Stimulated activated CD4-positive, alpha-beta T cell treated with anti-CD3 and anti-CD28 coated beads, TNF-alpha, amount 100 ng/mL, for 1 hour (primary cell): ENCODE results near the gene TMTC3.

Source experiments
- DNase-seq, 3 donors: peaks; one replicate each; pipeline ENCODE4 v3.0.0-alpha.2; 2020; ENCODE audit warnings: low read depth in 3 of 3, low spot score in 1 of 3

Gene TMTC3

DNA sequence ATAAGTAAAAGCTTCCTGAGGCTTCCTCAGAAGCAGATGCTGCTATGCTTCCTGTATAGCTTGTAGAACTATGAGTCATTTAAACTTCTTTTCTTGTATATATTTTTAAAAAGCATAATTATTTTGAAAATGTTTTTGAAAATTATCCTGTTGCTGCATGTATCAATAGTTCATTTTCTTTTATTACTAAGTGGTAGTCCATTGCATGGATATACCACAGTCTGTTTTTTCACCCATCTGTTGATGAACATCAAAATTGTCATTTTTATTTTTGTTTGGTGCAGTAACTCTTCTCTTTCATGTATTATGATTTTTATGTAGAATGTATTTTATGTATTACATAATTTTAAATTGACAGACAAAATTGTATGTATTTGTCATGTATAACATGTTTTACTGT is 81.4 kb downstream of the TMTC3 start:
- DNase-seq, result no peak

DNA sequence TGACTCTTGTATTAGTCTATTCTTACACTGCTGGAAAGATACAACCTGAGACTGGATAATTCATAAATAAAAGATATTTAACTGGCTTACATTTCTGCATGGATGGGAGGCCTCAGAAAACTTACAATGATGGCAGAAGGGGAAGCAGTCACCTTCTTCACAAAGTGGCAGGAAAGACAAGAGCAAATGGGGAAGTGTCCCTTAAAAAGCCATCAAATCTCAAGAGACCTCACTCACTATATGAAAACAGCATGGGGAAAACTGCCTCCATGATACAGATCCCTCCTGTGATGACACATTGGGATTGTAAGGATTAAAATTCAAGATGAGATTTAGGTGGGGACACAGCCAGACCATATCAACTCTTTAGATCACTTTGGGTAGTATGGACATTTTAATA is 83.7 kb downstream of the TMTC3 start:
- DNase-seq, result no peak

DNA sequence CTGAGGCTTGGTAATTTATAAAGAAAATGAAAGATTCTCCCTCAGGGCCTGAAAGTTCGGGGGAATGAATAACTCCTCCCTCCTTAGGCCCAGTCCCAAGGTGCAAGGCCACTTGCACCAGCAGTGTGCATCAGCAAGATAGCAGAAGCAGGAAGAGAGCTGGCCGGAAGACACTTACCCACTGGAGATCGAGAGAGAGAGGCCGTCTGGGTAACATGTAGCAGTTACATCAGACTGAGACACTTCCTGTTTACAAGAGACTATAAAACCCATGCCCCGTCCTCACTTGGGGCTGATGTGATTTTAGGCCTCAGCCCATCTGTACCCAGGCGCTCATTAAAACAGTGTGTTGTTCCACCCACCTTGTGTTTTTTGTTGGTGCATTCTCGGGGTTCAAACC is 85.2 kb downstream of the TMTC3 start:
- no peak for DNase-seq

DNA sequence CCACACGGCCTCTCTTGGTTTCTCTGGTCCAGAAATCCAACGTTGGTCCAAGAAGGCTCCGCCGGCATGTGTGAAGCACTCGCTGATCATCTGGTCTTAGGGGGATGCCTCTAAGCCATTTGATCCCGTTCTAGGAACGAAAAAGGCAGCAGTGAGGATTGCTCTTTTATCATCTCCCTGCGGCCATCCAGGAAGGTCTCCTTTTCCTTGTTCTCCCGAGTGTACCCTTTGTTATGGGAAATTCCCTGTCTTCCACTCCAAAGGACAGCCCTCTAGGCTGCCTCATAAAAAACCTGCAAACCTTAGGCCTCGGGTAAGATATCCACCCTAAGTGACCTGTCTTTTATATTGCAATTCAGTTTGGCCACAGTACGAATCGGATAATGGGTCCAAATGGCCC is 85.8 kb downstream of the TMTC3 start:
- DNase-seq, result no peak

- no peak for DNase-seq
Observed at GRCh38 chr12:88228720-88229119, 86.6 kb downstream of the TMTC3 start.

DNA sequence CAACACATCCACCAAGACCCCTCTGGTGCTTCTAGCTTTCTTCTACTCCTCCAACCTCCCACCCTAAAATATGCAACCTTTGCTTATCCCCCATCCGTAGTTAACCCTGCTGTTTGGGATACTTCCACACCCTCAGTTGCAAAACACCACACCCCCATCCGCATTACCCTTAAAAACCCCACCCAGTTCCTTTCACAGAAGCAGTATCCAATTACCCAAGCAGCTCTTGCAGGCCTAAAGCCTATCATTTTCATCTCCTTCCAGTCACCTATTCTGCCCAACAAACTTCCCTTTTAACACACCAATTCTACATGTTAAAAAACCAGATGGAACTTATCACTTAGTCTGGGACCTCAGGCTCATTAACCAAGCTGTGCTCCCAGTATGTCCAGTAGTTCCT is 88.2 kb downstream of the TMTC3 start:
- DNase-seq, result no peak

GRCh38 chr12:88235183-88235833 is 93.2 kb downstream of the TMTC3 start:
- no peak for DNase-seq

DNA sequence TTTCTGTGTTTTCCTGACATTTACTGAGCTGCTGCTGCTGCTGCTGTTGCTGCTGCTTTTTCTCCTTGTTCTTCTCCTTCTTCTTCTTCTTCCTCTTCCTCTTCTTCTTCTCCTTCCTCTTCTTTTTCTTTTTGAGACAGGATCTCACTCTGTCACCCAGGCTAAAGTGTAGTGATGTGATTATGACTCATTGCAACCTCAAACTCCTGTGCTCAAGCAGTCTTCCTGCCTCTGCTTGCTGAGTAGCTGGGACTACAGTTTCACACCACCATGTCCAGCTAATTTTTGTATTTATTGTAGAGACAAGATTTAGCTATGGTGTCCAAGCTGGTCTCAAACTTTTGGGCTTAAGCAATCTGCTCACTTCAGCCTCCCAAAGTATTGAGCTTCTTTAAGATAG is 95.8 kb downstream of the TMTC3 start:
- no peak for DNase-seq

DNA sequence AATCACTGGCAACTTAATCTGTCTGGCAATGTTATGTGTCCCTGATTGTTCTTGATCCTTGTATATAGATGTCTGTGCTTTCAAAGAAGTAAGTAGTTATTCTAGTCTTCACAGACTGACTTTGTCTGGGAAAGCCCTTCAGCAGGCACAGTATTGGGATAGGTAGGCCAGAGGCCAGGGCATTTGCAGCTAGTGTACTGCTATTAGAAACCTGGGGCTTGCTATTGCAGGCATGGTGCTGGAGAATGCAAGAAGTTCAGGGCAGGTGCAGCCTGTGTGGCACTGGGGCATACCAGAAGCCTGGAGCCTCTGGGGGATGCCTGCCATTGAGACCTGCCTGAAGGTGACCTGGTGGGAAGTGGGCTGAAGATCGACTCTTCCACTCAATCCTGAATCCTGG is 96.3 kb downstream of the TMTC3 start:
- DNase-seq, result no peak

DNA sequence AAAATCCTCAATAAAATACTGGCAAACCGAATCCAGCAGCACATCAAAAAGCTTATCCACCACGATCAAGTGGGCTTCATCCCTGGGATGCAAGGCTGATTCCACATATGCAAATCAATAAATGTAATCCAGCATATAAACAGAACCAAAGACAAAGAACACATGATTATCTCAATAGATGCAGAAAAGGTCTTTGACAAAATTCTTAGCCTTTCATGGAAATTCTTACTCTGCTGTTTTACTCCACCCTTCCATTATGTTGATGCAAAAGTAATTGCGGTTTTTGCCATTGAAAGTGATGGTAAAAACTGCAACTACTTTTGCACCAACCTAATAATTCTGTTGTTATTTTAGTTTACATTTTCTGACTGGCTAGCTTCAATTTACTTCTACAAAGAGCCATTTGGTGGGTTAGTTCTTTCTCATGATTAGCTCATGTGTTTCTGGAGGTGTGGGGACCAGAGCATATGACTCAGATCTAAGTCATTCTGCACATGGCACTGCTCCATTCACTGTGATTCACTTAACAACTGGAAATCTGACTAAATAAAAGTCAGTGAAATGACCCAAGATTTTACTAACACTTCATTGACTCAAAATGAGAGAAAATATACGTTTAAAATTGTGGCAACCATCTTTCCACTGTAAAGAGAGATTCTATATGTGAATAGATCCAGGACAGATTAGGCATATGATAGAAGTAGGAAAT is 99.9 kb downstream of the TMTC3 start:
- no peak for DNase-seq

DNA sequence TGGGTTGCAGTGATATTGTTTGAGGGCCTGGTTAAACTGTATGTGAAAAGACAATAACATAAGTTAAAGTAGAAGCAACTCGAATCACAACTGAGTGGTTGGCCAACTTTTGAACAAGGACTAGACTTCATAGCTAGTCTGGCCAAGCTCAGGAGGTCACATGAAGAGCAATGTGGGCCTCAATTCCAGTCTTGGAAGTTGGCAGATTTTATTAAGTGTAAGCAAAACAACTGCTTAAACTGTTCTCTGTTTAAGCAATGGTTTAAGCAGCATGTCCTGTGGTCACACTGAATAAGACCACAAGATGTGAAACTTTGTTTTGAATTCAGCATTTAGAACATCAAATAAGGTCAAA is 100.4 kb downstream of the TMTC3 start:
- no peak for DNase-seq

GRCh38 chr12:88242939-88243338 is 100.8 kb downstream of the TMTC3 start:
- DNase-seq, result no peak

DNA sequence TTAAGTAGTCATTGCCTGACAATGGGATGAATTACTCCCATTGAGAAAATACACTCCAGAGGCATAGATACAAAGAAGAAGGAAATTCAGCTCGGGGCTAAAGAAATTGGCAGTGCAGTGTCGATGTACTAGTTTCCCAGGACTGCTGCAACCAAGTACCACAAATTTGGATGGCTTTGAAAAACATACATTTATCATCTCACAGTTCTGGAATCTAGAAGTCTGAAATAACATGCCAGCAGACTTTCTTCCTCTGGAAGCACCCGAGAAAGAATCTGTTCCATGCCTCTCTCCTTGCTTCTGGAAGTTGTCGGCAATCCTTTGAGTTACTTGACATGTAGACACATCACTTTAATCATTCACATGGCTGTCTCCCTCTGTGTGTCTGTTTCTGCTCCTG is 101.9 kb downstream of the TMTC3 start:
- no peak for DNase-seq

DNA sequence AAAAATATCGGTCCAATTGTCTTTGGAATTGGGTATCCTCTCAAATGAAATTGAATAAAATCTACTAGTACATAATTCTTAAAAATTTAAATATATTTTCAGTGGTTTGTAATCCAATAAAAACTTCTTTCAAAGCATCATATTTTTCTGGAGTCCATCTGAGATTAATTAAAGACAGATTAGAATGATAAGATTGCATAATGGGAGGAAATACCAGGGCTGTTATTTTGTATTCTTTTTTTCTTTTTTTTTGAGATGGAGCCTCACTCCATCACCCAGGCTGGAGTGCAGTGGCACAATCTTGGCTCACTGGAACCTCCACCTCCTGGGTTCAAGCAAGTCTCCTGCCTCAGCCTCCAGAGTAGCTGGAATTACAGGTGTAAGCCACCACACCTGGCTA is 103.8 kb downstream of the TMTC3 start:
- no peak for DNase-seq

DNA sequence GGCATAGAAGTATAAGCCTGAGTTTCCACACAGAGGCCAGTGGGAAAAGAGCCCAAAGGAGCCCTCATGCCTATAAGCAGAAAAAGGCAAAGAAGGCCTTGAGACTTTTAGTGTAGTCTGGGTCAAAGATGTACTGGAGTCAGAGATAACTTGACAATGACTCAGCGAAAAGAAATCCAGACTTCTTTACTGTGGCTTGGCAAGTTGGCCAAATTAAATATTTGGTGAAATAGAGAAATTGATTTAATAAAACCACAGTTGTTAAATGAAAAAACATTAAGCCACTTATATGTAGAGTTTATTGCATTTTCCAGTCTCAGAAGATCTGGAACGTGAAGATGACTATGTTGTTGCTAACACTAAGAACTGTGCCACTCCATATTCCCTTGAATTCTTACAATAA is 105.1 kb downstream of the TMTC3 start:
- no peak for DNase-seq

- DNase-seq, result no peak
Observed at GRCh38 chr12:88248606-88249005, 106.5 kb downstream of the TMTC3 start.
